NT2/D1 (cell line): ENCODE results near the gene SLC6A20.

Experiments used
- YY1 ChIP-seq: IDR thresholded peaks from 2 replicates; pipeline ENCODE4 v1.6.1; 2011; ENCODE audit not compliant: insufficient read length, insufficient read depth
- ZNF274 ChIP-seq: IDR thresholded peaks from 2 replicates; pipeline ENCODE4 v1.6.1; 2011; ENCODE audit warnings: mild to moderate bottlenecking, low read depth, low read length

DNA sequence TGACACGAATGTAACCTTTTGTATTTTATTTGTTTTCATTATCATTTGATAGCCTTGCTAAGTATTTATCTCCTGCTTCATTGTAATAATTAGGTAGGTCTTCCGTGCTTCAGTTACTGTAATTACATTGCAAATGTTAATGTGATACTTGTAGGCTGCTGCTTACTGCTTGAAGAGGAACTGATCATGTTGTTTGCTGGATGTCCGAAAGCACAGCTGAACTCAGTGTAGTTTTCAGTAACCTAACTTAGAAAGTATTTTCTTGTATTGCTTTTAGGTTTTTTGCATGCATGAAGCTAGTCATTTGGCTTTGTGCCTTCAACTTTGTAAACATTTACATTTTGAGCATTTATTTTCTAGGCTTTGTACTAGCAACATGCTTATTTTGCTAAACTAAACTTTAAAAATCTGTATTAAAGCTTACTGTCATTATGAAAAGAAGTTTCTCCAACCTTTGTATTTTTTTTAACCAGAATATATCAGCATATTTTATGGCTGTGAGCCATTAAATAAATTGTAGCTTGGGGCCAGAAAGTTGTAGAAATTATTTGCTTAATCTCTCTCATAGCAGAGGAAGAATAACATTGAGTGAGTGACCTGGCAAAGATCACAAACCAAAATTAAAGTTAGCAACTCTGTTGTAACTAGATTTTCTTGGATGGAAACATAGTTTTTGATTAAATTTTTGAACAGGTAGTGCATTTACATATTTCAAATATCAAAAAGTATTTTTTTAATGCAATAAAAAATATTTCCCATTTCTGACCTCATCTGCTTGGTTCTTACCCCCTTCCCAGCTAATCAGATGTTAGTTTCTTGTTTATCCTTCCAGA, 76.5 kb downstream of the SLC6A20 start:
- TF ChIP-seq ZNF274 (no peak), YY1 (no peak)
